GM19397 (cell line): ENCODE results near the gene B4GALNT1.
"Not testable (repeated sequence)": the region's sequence is repeated elsewhere in the genome, so short reads cannot be mapped to it uniquely, and the experiment has no call there.

Source experiments
- ATAC-seq: cut with Tn5 transposase; IDR thresholded peaks from one replicate; pipeline ENCODE4 v1.9.1; 2021; ENCODE audit warnings: mild to moderate bottlenecking, moderate library complexity; ENCODE audit not compliant: unreplicated experiment

The B4GALNT1 gene

DNA sequence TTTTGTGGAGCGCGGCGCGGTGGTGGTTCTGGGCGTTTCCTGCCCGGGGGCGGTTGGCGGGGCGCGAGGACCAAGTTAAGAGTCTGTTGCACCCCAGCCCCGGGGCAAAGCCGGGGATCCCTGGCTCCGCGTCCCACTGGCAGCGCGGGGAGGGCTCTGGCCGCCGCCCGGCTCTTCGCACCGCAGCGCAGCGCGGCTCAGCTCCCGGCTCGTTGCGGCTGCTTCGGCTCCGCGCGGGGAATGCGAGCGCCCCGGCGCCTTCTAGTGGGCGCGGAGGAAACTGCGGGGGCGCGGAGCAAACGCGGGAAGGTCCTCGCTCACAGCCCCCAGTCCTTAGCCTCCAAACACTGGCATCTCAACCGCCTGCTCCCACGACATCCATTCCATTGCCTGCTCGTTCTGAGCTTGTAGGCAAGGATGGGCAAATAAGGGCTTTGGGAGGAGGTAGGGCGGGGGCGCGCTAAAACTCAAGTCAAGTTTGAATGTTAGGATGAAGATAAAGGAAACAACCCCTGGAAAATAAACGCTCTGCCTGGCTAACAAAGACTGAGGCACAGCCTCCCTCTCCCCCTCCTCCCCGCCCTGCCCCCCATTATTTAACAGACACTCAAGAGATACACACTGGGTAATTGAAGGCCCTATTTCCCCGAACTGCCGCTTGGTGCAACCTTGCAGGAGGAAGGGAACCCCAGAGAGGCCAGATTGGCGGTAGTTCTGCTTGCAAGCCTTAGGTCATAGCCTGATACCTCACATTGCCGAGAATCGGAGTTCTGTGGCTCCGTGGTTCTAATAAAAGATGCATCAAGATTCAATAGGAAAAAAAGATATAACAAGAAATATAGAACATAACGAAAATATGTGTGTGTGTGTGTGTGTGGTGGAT lies at the start of gene B4GALNT1:
TSS of gene B4GALNT1 (minus strand) at position 244 of the 883 bp plus-strand sequence. CDS start 1,069 bp downstream, outside the sequence.
- peak; percentile 75 for ATAC-seq

DNA sequence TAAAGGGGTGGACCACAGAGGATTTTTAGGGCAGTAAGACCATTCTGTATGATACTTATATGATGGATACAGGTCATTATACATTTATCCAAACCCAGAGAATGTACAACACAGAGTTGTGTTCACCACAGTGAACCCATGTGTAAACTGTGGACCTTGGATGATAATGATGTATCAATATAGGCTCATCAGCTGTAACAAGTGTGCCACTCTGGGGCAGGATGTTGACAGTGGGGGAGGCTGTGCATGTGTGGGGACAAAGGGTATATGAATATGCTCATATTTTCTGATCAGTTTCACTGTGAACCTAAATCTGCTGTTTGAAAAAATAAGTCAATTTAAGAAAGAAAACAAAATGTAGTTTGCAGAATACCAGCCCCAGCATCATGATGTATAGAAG lies 46.7 kb upstream of the B4GALNT1 start:
- ATAC-seq: no peak

DNA sequence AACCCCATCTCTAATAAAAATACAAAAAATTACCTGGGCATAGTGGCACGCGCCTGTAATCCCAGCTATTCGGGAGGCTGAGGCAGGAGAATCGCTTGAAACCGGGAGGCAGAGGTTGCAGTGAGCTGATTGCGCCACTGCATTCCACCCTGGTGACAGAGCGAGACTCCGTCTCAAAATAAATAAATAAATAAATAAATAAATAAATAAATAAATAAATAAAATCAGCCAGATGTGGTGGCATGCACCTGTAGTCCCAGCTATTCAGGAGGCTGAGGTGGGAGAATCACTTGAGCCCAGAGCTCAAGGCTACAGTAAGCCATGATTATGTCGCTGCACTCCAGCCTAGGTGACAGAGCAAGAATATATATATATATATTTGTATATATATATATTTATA lies 44.9 kb upstream of the B4GALNT1 start:
- ATAC-seq: not testable (repeated sequence)

DNA sequence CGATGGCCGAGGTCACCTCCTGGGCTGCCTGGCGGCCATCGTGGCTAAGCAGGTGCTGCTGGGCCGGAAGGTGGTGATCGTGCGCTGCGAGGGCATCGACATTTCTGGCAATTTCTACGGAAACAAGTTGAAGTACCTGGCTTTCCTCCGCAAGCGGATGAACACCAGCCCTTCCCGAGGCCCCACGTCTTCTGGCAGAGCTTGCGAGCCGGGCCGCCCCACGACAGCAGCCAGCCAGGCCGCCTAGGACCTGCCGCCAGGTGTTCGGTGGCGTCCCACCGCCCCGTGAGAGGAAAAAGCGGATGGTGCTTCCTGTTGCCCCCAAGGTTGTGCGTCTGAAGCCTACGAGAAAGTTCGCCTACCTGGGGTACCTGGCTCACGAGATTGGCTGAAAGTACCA lies 41.7 kb upstream of the B4GALNT1 start:
- no peak for ATAC-seq

DNA sequence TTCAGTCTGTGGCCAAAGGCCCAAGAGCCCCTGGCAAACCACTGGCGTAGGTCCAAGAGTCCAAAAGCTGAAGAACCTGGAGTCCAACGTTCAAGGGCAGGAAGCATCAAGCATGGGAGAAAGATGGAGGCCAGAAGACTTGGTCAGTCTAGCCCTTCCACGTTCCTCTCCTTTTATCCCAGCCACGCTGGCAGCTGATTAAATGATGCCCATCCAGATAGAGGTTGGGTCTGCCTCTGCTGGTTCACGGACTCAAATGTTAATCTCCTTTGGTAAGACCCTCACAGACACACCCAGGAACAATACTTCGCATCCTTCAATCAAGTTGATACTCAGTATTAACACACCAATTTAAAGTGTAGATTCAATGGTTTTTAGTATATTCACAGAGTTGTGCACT lies 39.8 kb upstream of the B4GALNT1 start:
- ATAC-seq: no peak

DNA sequence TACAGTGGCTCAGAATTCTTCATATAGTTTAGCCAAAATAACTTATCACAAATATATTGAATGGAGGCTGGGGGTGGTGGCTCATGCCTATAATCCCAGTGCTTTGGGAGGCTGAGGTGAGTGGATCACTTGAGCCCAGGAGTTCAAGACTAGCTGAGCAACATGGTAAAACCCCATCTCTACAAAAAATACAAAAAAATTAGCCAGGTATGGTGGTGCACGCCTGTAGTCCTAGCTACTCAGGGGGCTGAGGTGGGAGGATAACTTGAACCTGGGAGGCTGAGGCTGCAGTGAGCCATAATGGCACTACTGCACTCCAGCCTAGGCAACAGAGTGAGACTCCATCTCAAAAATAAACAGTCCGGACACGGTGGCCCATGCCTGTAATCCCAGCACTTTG lies 38.8 kb upstream of the B4GALNT1 start:
- not testable (repeated sequence) for ATAC-seq

DNA sequence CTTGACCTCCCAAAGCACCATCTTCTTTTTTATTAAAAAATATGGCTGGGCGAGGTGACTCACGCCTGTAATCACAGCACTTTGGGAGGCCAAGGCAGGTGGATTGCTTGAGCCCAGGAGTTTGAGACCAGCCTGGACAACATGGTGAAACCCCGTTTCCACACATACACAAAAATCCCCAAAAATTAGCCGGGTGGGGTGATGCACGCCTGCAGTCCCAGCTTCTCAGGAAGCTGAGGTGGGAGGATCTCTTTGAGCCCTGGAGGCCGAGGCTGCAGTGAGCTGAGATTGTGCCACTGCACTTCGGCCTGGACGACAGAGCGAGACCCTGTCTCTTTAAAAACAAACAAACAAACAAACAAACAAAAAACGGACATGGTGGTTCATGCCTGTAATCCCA lies 36.7 kb upstream of the B4GALNT1 start:
- ATAC-seq: not testable (repeated sequence)

DNA sequence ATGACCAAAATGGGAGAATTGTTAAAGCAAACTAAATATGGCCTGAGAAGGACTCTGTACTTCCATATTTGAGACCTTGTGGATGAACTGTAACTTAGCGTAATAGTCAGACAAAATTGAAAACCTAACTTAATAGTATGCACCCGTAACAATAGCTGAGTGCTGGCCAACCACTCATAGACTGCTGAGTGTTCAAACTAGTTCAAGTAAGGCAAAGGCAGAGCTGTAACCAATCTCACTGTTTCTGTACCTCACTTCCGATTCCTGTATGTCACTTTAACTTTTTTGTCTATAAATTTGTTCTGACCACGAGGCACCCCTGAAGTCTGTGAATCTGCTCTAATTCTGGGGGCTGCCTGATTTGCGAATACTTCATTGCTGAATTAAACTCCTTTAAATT lies 33.9 kb upstream of the B4GALNT1 start:
- no peak for ATAC-seq

DNA sequence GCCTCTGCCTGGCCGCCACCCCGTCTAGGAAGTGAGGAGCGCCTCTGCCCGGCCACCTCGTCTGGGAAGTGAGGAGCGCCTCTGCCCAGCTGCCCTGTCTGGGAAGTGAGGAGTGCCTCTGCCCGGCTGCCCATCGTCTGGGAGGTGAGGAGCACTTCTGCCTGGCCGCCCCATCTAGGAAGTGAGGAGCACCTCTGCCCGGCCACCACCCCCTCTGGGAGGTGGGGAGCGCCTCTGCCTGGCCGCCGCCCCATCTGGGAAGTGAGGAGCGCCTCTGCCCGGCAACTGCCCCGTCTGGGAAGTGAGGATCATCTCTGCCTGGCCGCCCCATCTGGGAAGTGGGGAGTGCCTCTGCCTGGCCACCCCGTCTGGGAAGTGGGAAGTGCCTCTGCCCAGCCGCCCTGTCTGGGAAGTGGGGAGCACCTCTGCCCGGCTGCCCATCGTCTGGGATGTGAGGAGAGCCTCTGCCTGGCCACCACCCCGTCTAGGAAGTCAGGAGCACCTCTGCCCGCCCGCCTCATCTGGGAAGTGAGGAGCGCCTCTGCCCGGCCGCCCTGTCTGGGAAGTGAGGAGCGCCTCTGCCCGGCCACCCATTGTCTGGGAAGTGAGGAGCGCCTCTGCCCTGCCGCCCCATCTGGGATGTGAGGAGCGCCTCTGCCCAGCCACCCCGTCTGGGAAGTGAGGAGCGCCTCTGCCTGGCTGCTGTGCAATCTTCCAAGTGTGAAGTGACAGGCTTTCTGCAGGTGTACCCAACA lies 32.2 kb upstream of the B4GALNT1 start:
- not testable (repeated sequence) for ATAC-seq

DNA sequence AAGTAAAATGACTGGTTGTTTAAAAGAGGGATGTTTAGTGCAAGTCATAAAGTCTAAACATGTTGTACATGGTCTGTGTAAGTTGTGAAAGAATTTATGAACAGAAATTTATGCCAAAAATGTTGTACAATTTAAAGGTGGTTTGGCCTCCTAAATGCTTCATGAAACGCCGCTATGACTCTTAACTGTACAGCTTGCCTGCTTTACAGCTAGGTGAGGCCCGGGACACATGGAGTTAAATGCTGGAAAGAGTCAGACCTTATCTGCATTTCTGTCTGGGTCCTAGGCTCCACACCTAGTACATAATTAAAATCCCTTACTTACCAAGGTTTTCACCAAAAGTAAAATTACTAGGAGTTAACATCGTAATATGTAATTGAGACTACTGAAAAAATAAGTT lies 28.4 kb upstream of the B4GALNT1 start:
- no peak for ATAC-seq

DNA sequence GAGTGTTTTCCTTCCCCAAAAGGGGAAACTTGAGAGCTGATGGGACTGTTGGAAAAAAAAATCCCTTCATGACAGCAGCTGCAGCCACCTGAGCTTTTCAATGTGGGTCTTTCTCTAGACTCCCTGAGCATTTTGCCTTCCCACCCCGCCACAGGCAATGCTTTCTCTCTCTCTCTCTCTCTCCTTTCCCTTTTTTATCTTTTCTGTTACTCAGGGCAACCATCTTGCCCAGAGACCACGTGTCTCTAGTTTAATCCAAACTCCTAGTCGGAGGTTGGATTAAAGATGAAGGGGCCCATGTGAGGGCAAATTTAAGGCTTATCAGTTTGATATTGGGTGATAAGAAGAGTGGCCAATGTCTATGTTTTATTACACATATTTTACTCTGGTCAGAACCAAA lies 25.9 kb upstream of the B4GALNT1 start:
- ATAC-seq: no peak

DNA sequence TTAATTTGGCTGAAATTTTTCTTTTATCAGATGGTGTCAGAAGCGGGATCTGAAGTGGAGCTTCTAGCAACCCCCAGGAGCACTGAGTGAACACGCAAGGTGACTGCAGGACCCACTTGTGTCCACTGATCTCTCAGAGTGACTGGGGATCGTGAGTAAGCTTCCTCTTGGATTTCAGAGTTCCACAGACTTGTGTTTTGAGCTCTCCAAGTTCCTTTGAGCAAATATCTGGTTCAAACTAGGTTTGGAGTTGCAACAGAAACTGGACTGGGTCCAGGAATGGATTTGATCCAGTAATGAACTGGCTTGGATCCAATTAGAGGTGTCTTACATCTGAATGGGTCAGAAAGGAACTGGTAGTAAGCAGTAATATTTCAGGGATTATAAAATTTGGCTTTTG lies 24.7 kb upstream of the B4GALNT1 start:
- no peak for ATAC-seq

DNA sequence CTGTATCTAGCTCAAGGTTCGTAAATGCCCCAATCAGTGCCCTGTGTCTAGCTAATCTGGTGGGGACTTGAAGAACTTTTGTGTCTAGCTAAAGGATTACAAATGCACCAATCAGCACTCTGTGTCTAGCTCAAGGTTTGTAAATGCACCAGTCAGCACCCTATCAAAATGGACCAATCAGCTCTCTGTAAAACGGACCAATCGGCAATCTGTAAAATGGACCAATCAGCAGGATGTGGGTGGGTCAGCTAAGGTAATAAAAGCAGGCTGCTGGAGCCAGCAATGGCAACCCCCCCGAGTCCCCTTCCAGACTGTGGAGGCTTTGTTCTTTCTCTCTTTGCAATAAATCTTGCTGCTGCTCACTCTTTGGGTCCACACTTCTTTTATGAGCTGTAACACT lies 23.4 kb upstream of the B4GALNT1 start:
- not testable (repeated sequence) for ATAC-seq

DNA sequence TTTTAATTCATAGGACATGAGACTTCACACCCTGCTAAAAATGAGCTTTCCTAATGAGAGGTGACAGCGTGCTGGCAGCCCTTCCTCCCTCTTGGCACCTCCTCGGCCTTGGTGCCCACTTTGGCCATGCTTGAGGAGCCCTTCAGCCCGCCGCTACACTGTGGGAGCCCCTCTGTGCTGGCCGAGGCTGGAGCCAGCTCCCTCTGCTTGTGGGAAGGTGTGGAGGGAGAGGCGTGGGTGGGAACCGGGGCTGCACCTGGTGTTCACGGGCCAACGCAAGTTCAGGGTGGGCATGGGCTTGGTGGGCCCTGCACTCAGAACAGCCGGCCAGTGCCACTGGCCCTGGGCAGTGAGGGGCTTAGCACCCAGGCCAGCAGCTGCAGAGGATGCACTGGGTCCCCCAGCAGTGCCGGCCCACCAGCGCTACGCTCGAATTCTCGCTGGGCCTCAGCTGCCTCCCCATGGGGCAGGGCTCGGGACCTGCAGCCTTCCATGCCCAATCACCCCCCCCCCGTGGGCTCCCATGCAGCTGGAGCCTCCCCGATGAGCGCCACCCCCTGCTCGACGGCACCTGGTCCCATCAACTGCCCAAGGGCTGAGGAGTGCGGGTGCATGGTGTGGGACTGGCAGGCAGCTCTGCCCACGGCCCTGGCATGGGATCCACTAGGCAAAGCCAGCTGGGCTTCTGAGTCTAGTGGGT lies 22.7 kb upstream of the B4GALNT1 start:
- no peak for ATAC-seq

DNA sequence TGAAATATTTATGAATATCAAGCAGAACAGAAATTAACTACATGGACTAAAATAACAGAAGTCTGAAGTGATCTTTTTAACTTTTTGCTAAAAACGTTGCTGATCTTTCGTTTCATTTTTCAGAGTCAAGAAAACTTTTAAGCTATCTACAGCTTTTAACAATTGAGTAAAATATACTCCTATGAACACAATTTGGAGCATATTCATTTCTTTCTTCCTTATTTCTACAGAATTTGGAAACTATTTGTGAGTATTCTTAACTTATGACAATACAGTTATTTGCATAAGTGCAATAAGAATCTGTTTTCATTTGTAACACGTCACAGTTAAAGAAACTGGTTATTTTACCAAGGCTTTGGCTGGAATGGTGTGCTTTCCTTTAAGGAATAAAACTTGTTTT lies 21.0 kb upstream of the B4GALNT1 start:
- ATAC-seq: no peak

DNA sequence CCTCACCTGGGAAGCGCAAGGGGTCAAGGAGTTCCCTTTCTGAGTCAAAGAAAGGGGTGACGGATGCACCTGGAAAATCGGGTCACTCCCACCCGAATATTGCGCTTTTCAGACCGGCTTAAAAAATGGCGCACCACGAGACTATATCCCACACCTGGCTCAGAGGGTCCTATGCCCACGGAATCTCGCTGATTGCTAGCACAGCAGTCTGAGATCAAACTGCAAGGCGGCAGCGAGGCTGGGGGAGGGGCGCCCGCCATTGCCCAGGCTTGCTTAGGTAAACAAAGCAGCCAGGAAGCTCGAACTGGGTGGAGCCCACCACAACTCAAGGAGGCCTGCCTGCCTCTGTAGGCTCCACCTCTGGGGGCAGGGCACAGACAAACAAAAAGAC lies 13.7 kb upstream of the B4GALNT1 start:
- ATAC-seq: not testable (repeated sequence)

DNA sequence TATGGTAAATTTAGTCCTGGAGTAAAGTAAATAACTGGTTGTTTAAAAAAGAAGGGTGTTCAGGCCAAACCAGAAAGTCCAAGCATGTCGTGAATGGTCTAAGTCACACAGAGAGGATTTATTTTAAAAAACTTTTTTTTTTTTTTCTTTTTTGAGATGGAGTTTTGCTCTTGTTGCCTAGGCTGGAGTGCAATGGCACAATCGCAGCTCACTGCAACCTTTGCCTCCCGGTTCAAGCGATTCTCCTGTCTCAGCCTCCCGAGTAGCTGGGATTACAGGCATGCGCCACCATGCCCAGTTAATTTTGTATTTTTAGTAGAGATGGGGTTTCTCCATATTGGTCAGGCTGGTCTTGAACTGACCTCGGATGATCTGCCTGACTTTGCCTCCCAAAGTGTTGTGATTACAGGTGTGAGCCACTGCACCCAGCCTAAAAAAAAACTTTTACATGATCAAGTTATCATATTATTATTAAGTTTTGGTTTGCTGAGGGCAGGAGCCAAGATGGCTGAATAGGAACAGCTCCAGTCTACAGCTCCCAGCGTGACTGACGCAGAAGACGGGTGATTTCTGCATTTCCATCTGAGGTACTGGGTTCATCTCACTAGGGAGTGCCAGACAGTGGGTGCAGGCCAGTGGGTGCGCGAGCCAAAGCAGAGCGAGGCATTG lies 13.1 kb upstream of the B4GALNT1 start:
- not testable (repeated sequence) for ATAC-seq

DNA sequence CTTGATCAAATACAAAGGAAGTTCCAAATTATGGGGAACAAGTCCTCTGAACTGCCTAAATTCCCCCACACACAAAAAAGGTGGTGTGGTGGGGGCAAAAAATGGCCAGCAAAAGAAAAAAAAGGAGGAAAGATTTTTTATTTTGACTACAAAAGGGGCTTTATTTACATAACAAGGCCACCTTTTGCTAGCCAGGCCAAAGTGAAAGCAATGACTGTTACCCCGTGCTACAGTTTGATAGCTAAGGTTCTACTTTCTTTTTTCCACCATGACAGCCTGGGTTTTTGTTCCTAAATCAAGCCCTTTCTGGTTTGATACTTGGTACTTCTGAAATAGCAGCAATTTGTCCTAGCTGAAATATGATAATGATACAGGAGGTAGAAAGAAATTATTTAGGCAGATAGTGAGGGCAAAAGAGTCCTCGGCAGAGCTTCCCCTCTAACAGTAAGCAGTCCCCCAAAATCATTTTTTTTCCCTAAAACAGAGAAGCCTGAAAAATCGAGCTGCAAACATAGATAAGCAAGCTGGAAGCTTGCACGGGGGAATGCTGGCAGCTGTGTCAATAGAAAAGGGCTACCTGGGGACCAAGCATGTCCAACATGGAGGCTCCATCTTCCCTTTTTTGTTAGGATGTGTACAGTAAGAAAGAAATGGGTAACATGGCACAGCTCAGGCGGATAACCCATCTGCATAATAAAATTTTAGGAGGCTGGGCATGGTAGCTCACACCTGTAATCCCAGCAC lies 8.9 kb upstream of the B4GALNT1 start:
- ATAC-seq: no peak

DNA sequence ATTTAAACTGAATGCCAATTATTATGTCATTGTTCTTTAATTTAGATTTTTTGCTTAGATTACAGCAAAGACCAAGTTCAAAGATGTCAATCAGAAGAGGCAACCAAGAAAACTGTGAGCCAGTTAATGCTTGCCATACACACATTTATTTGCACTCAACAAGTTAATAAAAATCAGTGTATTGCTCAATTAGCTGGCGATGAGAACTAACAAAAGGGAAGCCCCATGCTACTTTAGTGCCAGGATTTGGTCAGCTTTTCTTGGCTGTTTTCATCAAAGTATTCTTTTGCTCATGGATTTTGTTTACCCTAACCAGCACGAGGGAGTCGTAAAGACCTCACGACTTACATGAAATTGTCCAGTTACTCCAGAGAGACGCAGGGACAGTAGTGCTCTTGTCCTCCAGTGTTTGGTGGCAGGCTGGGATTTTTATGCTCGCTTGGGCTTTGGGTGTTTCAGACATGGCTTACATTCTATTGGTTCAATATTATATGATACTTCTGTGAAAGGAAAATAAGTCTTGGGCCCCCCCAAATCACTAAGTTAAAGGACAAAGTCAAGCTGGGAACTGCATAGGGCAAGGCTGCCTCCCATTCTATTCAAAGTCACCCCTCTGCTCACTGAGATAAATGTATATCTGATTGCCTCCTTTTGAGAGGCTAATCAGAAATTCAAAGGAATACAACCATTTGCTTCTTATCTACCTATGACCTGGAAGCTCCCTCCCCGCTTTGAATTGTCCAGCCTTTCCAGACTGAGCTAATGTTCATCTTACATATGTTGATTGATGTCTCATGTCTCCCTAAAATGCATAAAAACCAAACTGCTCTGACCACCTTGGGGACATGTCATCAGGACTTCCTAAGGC lies 7.4 kb upstream of the B4GALNT1 start:
- no peak for ATAC-seq
